CD14-positive monocyte (primary cell): ENCODE results near the gene ZKSCAN4. TPM values are rescaled to one million over a fixed set of nuclear protein-coding genes. Genes with fewer than 3 reads are reported as not detected.

ENCODE experiments used
- DNase-seq, 3 donors: peaks; one replicate each; pipeline ENCODE4 v3.0.0-alpha.2; 2011 to 2022
- H2AFZ ChIP-seq: 2 replicates; pipeline ENCODE4 v1.6.0; 2012; ENCODE audit warnings: mild to moderate bottlenecking, low read depth, low read length, inconsistent platforms; ENCODE audit not compliant: insufficient read depth, poor library complexity, severe bottlenecking
- H3K27ac ChIP-seq, 2 donors: 1 replicate in 1 of 2; 2 replicates in 1 of 2; pipeline ENCODE4 v1.5.1; 2012 to 2013; ENCODE audit warnings: low read length in 2 of 2, control low read depth in 1 of 2, inconsistent platforms in 1 of 2, low read depth in 1 of 2, mild to moderate bottlenecking in 1 of 2
- H3K27me3 ChIP-seq, 2 donors: one replicate each; pipeline versions ENCODE4 v1.6.0 to v1.6.1; 2011 to 2013; ENCODE audit warnings: low read length in 2 of 2; ENCODE audit not compliant: control insufficient read depth in 2 of 2, insufficient read depth in 2 of 2
- H3K36me3 ChIP-seq, 2 donors: replicated peaks in 1 of 2; 1 replicate in 1 of 2; 2 replicates in 1 of 2; pipeline versions ENCODE4 v1.5.1 to v1.6.1; 2012 to 2013; ENCODE audit warnings: low read length in 2 of 2, control low read depth in 1 of 2, inconsistent platforms in 1 of 2, mild to moderate bottlenecking in 1 of 2; ENCODE audit not compliant: insufficient read depth in 2 of 2, control insufficient read depth in 1 of 2
- H3K4me1 ChIP-seq, 2 donors: 1 replicate in 1 of 2; 2 replicates in 1 of 2; pipeline versions ENCODE4 v1.5.1 to v1.6.1; 2012 to 2013; ENCODE audit warnings: low read length in 2 of 2, control low read depth in 1 of 2, inconsistent platforms in 1 of 2, mild to moderate bottlenecking in 1 of 2, moderate library complexity in 1 of 2; ENCODE audit not compliant: insufficient read depth in 2 of 2, control insufficient read depth in 1 of 2
- H3K4me2 ChIP-seq: replicated peaks from 2 replicates; pipeline ENCODE3; 2012; ENCODE audit warnings: low read length, moderate library complexity, mild to moderate bottlenecking; ENCODE audit not compliant: poor library complexity, severe bottlenecking; ENCODE audit errors: extremely low read depth
- H3K4me3 ChIP-seq, 3 experiments: fragments of 200-600 bp in 1 of 3; sonication (generic) in 1 of 3; replicated peaks in 1 of 3; 1 replicate in 2 of 3; 2 replicates in 1 of 3; pipeline ENCODE4 v1.5.1; 2011 to 2013; ENCODE audit warnings: low read length in 3 of 3, mild to moderate bottlenecking in 3 of 3, control low read depth in 2 of 3, low read depth in 2 of 3, inconsistent platforms in 1 of 3, moderate library complexity in 1 of 3
- H3K79me2 ChIP-seq: 2 replicates; pipeline ENCODE4 v1.6.0; 2012; ENCODE audit warnings: mild to moderate bottlenecking, control low read depth, inconsistent platforms, low read length, moderate library complexity; ENCODE audit not compliant: insufficient read depth
- H3K9ac ChIP-seq: 2 replicates; pipeline ENCODE4 v1.6.0; 2017; ENCODE audit warnings: low read length, mild to moderate bottlenecking; ENCODE audit not compliant: insufficient read depth, poor library complexity, severe bottlenecking
- H3K9me3 ChIP-seq, 2 donors: replicated peaks in 1 of 2; 1 replicate in 1 of 2; 2 replicates in 1 of 2; pipeline versions ENCODE4 v1.5.1 to v1.6.1; 2012 to 2013; ENCODE audit warnings: low read length in 2 of 2, control low read depth in 1 of 2; ENCODE audit not compliant: control insufficient read depth in 1 of 2, insufficient read depth in 1 of 2
- H4K20me1 ChIP-seq: 2 replicates; pipeline ENCODE4 v1.6.0; 2012; ENCODE audit warnings: mild to moderate bottlenecking, low read length, control low read depth, moderate library complexity; ENCODE audit not compliant: insufficient read depth
- H3K27ac Mint-ChIP-seq, 7 donors: one replicate each; pipeline ENCODE4 v1.8.0; 2020; ENCODE audit warnings: mild to moderate bottlenecking in 7 of 7, mixed read lengths in 7 of 7, moderate library complexity in 6 of 7, inconsistent platforms in 2 of 7
- H3K27me3 Mint-ChIP-seq, 3 donors: one replicate each; pipeline ENCODE4 v1.8.0; 2021 to 2022; ENCODE audit warnings: low read depth in 3 of 3, mild to moderate bottlenecking in 3 of 3, mixed read lengths in 3 of 3, moderate library complexity in 3 of 3, inconsistent platforms in 1 of 3
- H3K36me3 Mint-ChIP-seq, 2 donors: one replicate each; pipeline ENCODE4 v1.8.0; 2020; ENCODE audit warnings: mixed read lengths in 2 of 2, inconsistent platforms in 1 of 2, mild to moderate bottlenecking in 1 of 2
- H3K4me1 Mint-ChIP-seq: one replicate; pipeline ENCODE4 v1.8.0; 2020; ENCODE audit warnings: mild to moderate bottlenecking, mixed read lengths
- H3K4me3 Mint-ChIP-seq, 2 donors: one replicate each; pipeline ENCODE4 v1.8.0; 2020; ENCODE audit warnings: mild to moderate bottlenecking in 2 of 2, mixed read lengths in 2 of 2, moderate library complexity in 1 of 2
- H3K9me3 Mint-ChIP-seq, 7 donors: one replicate each; pipeline ENCODE4 v1.8.0; 2020 to 2022; ENCODE audit warnings: mixed read lengths in 7 of 7, mild to moderate bottlenecking in 6 of 7, moderate library complexity in 6 of 7, inconsistent platforms in 2 of 7
- WGBS: methylation state at CpG from one replicate; pipeline ENCODE4 v1.1.5; 2013; ENCODE audit warnings: missing lambda C conversion rate; ENCODE audit not compliant: insufficient coverage; 5-methylcytosine and 5-hydroxymethylcytosine counted together
- intact Hi-C, 2 donors: fragments of 100-400 bp; cut with micrococcal nuclease; formaldehyde crosslinking; loops; one replicate each; pipeline versions ENCODE4 v1.15.0 to v1.15.1; 2023
- polyA minus RNA-seq: library from RNA; depleted of rRNA, polyadenylated mRNA; stranded (reverse); fragments of >200 nt; gene quantifications from 2 replicates; pipeline ENCODE4 v1.2.3, GENCODE V29; 2012
- polyA plus RNA-seq, 3 donors: library from polyadenylated mRNA; depleted of rRNA in 1 of 3; unstranded in 2 of 3; stranded (reverse) in 1 of 3; fragments of 300-500 nt in 2 of 3; fragments of >200 nt in 1 of 3; fragmentation: Illumina TruSeq in 2 of 3; gene quantifications; 1 replicate in 2 of 3; 2 replicates in 1 of 3; pipeline ENCODE4 v1.2.3, GENCODE V29; 2012 to 2021
- total RNA-seq, 12 experiments: library from RNA in 1 of 12; stranded (reverse) in 1 of 12; fragments of 120-200 nt in 1 of 12; gene quantifications; one replicate each; pipeline ENCODE4 v1.2.4 and lab custom pipeline; 2013 to 2026; ENCODE audit warnings: mixed read lengths in 6 of 12, inconsistent platforms in 1 of 12
- TF ChIP-seq, protein P1 (sequence below): fragments of 200-600 bp; IDR thresholded peaks from one replicate; pipeline ENCODE4 v1.8.0; 2022; ENCODE audit warnings: antibody characterized with exemption, mild to moderate bottlenecking

ZKSCAN4 gene
- total RNA-seq (2013): 8.0 TPM
- polyA plus RNA-seq: 1 to 10 TPM; 1.5 to 2.0 (median 1.6) TPM
- polyA minus RNA-seq: 1.9 and 2.6 TPM in 2 replicates
- 0.81 to 6.3 (median 2.7) reads per million in 11 experiments for total RNA-seq (lab: John Stamatoyannopoulos, UW)

- DNase-seq: peak; percentile 72 to 86 (median 78)
- Histone ChIP-seq H3K9me3 (no peaks in the 10 kb centered on the region), H3K36me3 (peaks cover 5 to 24% of the 10 kb centered on the region in 2 donors), H3K79me2 (peaks cover 16% of the 10 kb centered on the region), H3K4me3 (peak within 1 kb of the TSS; percentile 83 to 99 (median 99)), H2AFZ (peak within 1 kb of the TSS; percentile 89), H3K27ac (peak within 1 kb of the TSS; percentile 46 to 73), H3K27me3 (no peaks in the 10 kb centered on the region), H4K20me1 (no peaks in the 10 kb centered on the region), H3K9ac (peak within 1 kb of the TSS; percentile 62), H3K4me1 (peaks cover 33 to 39% of the 10 kb centered on the region in 2 donors), H3K4me2 (peak within 1 kb of the TSS; percentile 88)
- intact Hi-C loops: loop anchor here (5.0 to 10.0 kb wide), 2 partner anchors 117 to 170 kb away; partner anchors contain the start of gene ZNF165 (in 1 of the 2)
- Mint-ChIP-seq H3K27ac (peak within 1 kb of the TSS; percentile 85 to 93 (median 88)), H3K4me1 (peaks cover 40% of the 10 kb centered on the region), H3K9me3 (peaks cover 0 to 5% (median 0%) of the 10 kb centered on the region in 7 donors), H3K4me3 (peak within 1 kb of the TSS; percentile 98), H3K36me3 (peaks cover 16 to 20% of the 10 kb centered on the region in 2 donors), H3K27me3 (peaks cover 0 to 1% (median 0%) of the 10 kb centered on the region in 3 donors)
- WGBS: 4% methylated on average over 3 of the region's 14 CpGs
- TF ChIP-seq, protein P1, sequence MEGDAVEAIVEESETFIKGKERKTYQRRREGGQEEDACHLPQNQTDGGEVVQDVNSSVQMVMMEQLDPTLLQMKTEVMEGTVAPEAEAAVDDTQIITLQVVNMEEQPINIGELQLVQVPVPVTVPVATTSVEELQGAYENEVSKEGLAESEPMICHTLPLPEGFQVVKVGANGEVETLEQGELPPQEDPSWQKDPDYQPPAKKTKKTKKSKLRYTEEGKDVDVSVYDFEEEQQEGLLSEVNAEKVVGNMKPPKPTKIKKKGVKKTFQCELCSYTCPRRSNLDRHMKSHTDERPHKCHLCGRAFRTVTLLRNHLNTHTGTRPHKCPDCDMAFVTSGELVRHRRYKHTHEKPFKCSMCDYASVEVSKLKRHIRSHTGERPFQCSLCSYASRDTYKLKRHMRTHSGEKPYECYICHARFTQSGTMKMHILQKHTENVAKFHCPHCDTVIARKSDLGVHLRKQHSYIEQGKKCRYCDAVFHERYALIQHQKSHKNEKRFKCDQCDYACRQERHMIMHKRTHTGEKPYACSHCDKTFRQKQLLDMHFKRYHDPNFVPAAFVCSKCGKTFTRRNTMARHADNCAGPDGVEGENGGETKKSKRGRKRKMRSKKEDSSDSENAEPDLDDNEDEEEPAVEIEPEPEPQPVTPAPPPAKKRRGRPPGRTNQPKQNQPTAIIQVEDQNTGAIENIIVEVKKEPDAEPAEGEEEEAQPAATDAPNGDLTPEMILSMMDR: no peak
These were observed at the start of gene ZKSCAN4 for GRCh38 chr6:28252009-28252975. TSS of gene ZKSCAN4 (minus strand) at chr6:28252269. CDS start at chr6:28251980, 289 bp downstream.

GRCh38 chr6:28296520-28297060 is 44.5 kb upstream of the ZKSCAN4 start:
- no peaks in the 10 kb centered on the region for H3K27me3 ChIP-seq
- H4K20me1 ChIP-seq: no peaks in the 10 kb centered on the region
- DNase-seq: no peak
- no peak overlapping the region for H3K27ac ChIP-seq
- TF ChIP-seq, protein P1: no peak
- no peak overlapping the region for H3K4me3 ChIP-seq
- H3K36me3 Mint-ChIP-seq: peaks cover 2 to 3% of the 10 kb centered on the region in 2 donors
- peak overlapping the region in 1 of 7 donors; percentile 47 for H3K27ac Mint-ChIP-seq
- no peaks in the 10 kb centered on the region for H3K4me1 ChIP-seq
- no peaks in the 10 kb centered on the region for H3K9me3 ChIP-seq
- no peak overlapping the region for H3K4me2 ChIP-seq
- no peak overlapping the region for H2AFZ ChIP-seq
- no peak overlapping the region for H3K9ac ChIP-seq
- WGBS: 91% methylated on average over 5 of the region's 7 CpGs
- H3K4me1 Mint-ChIP-seq: no peaks in the 10 kb centered on the region
- H3K36me3 ChIP-seq: no peaks in the 10 kb centered on the region
- peaks cover 0 to 2% (median 0%) of the 10 kb centered on the region in 3 donors for H3K27me3 Mint-ChIP-seq
- H3K9me3 Mint-ChIP-seq: no peaks in the 10 kb centered on the region
- intact Hi-C loops: no loop called here
- no peaks in the 10 kb centered on the region for H3K79me2 ChIP-seq
- no peak overlapping the region for H3K4me3 Mint-ChIP-seq
